H1 (cell line): ENCODE data around the gene MZF1. TPM values are rescaled to one million over a fixed set of nuclear protein-coding genes. Genes with fewer than 3 reads are reported as not detected.

Experiments used
- EGR1 ChIP-seq: IDR thresholded peaks from 2 replicates; pipeline ENCODE4 v1.6.1; 2011; ENCODE audit warnings: low read depth, low read length, borderline replicate concordance
- EP300 ChIP-seq, 2 experiments: IDR thresholded peaks; 1 replicate in 1 of 2; 2 replicates in 1 of 2; pipeline ENCODE4 v1.6.1; 2011 to 2012; ENCODE audit warnings: low read depth in 2 of 2, low read length in 2 of 2, mild to moderate bottlenecking in 2 of 2, borderline replicate concordance in 1 of 2, inconsistent platforms in 1 of 2, moderate library complexity in 1 of 2
- HDAC6 ChIP-seq: IDR thresholded peaks from one replicate; pipeline ENCODE4 v1.7.1; 2012; ENCODE audit warnings: low read depth, mild to moderate bottlenecking, inconsistent platforms, low read length, moderate library complexity
- KDM4A ChIP-seq: IDR thresholded peaks from one replicate; pipeline ENCODE4 v1.7.1; 2012; ENCODE audit warnings: low read depth, mild to moderate bottlenecking, moderate library complexity, low read length, inconsistent platforms; ENCODE audit not compliant: severe bottlenecking
- MAFK ChIP-seq: IDR thresholded peaks from 2 replicates; pipeline ENCODE4 v1.6.1; 2012; ENCODE audit warnings: low read depth, mild to moderate bottlenecking, improper control_type of control experiment, low read length
- NRF1 ChIP-seq: IDR thresholded peaks from 2 replicates; pipeline ENCODE4 v1.6.1; 2011; ENCODE audit warnings: mild to moderate bottlenecking, low read depth, low read length, improper control_type of control experiment
- POU5F1 ChIP-seq: IDR thresholded peaks from 2 replicates; pipeline ENCODE4 v1.6.1; 2011; ENCODE audit warnings: low read depth, mild to moderate bottlenecking, low read length, moderate library complexity
- SIX5 ChIP-seq: IDR thresholded peaks from 2 replicates; pipeline ENCODE4 v1.6.1; 2011; ENCODE audit warnings: mild to moderate bottlenecking, low read depth, low read length
- TBP ChIP-seq: IDR thresholded peaks from 2 replicates; pipeline ENCODE4 v1.6.1; 2011; ENCODE audit warnings: low read depth, low read length, improper control_type of control experiment
- ZNF274 ChIP-seq: IDR thresholded peaks from 2 replicates; pipeline ENCODE4 v1.7.0; 2012; ENCODE audit warnings: low read length, borderline replicate concordance; ENCODE audit errors: extremely low read depth
- polyA plus RNA-seq, 7 experiments: library from polyadenylated mRNA; depleted of rRNA in 3 of 7; stranded (reverse) in 5 of 7; unstranded in 2 of 7; fragments of >200 nt in 5 of 7; fragments of 200-250 nt in 2 of 7; gene quantifications; 1 replicate in 5 of 7; 2 replicates in 1 of 7; 4 replicates in 1 of 7; pipeline versions ENCODE4 v1.2.1 to v1.2.3, GENCODE V29; 2011 to 2013; ENCODE audit warnings: missing spikeins in 2 of 7, mixed read lengths in 2 of 7
- total RNA-seq: library from RNA; stranded (reverse); fragmentation: NEBNext Ultra II Directional; extraction: Animal tissue kit (Norgen Biotek cat#: 25700); gene quantifications from 2 replicates; pipeline ENCODE4 v1.2.1, GENCODE V29; 2021

Gene MZF1
- total and polyA plus RNA-seq, 2 of the 8 experiments (the other 6 are each of a cell fraction or from before 2014, with no cell fraction given): 15.2 to 25.0 TPM

DNA sequence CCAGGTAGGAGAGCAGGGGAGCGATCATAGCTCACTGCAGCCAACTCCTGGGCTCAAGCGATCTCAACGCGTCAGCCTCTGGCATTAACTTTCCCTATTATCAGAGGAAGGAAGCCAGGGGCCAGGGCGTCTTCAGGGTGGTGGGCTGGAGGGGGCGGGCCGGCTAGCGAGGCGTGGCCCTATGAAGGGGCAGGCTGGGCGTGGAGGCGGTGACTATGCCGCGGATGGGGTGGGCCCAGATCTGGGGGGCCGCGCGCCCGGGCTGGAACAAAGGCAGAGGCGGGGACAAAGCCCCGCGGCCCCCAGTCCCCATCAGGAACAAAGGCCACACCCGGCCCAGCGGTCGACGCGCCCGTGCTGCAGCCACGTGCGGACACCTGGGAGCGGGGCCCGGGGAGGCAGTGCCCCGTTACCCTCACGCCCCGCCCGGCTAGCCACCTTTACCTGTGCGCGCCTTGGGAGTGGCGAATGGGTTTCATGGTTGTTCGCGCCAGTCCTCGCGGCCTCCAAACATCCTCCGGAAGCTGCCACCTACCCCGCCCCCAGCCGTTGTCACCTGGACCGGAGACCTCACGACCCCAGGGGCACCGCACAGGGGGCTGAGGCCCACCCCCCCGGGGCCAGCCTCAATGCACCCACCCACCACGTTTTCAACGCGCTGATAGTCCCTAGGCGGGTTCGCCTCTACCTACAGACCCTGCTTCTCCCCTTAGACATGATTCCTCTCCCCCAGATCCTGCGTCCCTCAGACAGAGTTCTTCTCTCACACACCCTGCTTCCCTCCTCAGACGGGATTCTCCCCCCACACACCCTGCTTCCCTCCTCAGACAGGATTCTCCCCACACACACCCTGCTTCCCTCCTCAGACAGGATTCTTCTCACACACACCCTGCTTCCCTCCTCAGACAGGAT lies 34.6 kb downstream of the MZF1 start (continued):
- TF ChIP-seq ZNF274: no peak
- TF ChIP-seq KDM4A: peak; percentile 55
- TF ChIP-seq NRF1: no peak
- TF ChIP-seq MAFK: no peak
- TF ChIP-seq POU5F1: no peak
- peak; percentile 76 for TF ChIP-seq TBP
- no peak for TF ChIP-seq HDAC6
- no peak for TF ChIP-seq EGR1
- no peak for TF ChIP-seq EP300 (IDR thresholded peaks at IDR 0.05; ENCODE audit: borderline replicate concordance in 1 of 2, low read depth in 2 of 2, low read length in 2 of 2)
- no peak for TF ChIP-seq SIX5
